H1 (cell line): ENCODE results near the gene OLFML2A. TPM values are rescaled to one million over a fixed set of nuclear protein-coding genes. Genes with fewer than 3 reads are reported as not detected.

Experiments used
- CTCF ChIA-PET: fragments of 300-600 bp; sonication (Branson Sonifier 250); formaldehyde crosslinking; loops from one replicate; lab custom pipeline; 2021; ENCODE audit not compliant: partially characterized antibody; lab: Charles Lee
- POLR2A ChIA-PET: fragments of 300-600 bp; sonication (Branson Sonifier 250); formaldehyde crosslinking; loops from one replicate; lab custom pipeline; 2021; ENCODE audit warnings: inconsistent platforms; ENCODE audit not compliant: partially characterized antibody; lab: Charles Lee
- DNase-seq, 2 experiments: peaks; one replicate each; pipeline versions ENCODE4 v3.0.0 to v3.0.0-alpha.2; 2010 to 2022; ENCODE audit warnings: low spot score in 2 of 2, low read depth in 1 of 2, mixed read lengths in 1 of 2
- FAIRE-seq: peaks from 2 replicates; lab custom pipeline; 2011; peaks lifted over from hg19 to GRCh38; lab: Jason Lieb, UNC
- H2AFZ ChIP-seq: 2 replicates; pipeline ENCODE4 v1.8.1; 2012; ENCODE audit warnings: low read length, inconsistent platforms
- H2AK5ac ChIP-seq: 2 replicates; pipeline ENCODE4 v1.6.1; 2013; ENCODE audit warnings: low read depth, low read length
- H2BK120ac ChIP-seq: replicated peaks from 2 replicates; pipeline ENCODE3; 2013; ENCODE audit warnings: low read depth, low read length, inconsistent platforms
- H2BK12ac ChIP-seq: 2 replicates; pipeline ENCODE4 v1.6.1; 2013; ENCODE audit warnings: low read depth, low read length
- H2BK15ac ChIP-seq: 2 replicates; pipeline ENCODE4 v1.6.1; 2013; ENCODE audit warnings: low read length
- H2BK20ac ChIP-seq: 2 replicates; pipeline ENCODE4 v1.6.1; 2013; ENCODE audit warnings: low read length
- H2BK5ac ChIP-seq: 2 replicates; pipeline ENCODE4 v1.6.1; 2013; ENCODE audit warnings: low read depth, low read length
- H3K14ac ChIP-seq: 2 replicates; pipeline ENCODE4 v1.6.1; 2013; ENCODE audit warnings: inconsistent platforms; ENCODE audit not compliant: insufficient read length
- H3K18ac ChIP-seq: 2 replicates; pipeline ENCODE4 v1.6.1; 2013; ENCODE audit warnings: low read length; ENCODE audit errors: extremely low read depth
- H3K23ac ChIP-seq: 2 replicates; pipeline ENCODE4 v1.6.1; 2013; ENCODE audit warnings: inconsistent platforms; ENCODE audit not compliant: insufficient read length
- H3K23me2 ChIP-seq: 2 replicates; pipeline ENCODE4 v1.6.1; 2013; ENCODE audit warnings: low read depth, low read length
- H3K27ac ChIP-seq: 2 replicates; pipeline ENCODE4 v1.6.1; 2011; ENCODE audit warnings: low read depth, low read length, inconsistent platforms
- H3K27me3 ChIP-seq, 4 experiments: replicated peaks in 1 of 4; 1 replicate in 1 of 4; 2 replicates in 3 of 4; pipeline versions ENCODE4 v1.6.1 to v1.8.1; 2011 to 2013; ENCODE audit warnings: low read length in 3 of 4, mild to moderate bottlenecking in 3 of 4, inconsistent platforms in 2 of 4, mixed read lengths in 2 of 4, moderate library complexity in 1 of 4; ENCODE audit not compliant: control insufficient read depth in 3 of 4, insufficient read depth in 3 of 4; ENCODE audit errors: extremely low read depth in 1 of 4
- H3K36me3 ChIP-seq, 4 experiments: 2 replicates each; pipeline versions ENCODE4 v1.6.1 to v1.8.1; 2011 to 2013; ENCODE audit warnings: mild to moderate bottlenecking in 4 of 4, low read length in 3 of 4, moderate library complexity in 2 of 4, control low read depth in 1 of 4, inconsistent platforms in 1 of 4; ENCODE audit not compliant: insufficient read depth in 4 of 4, control insufficient read depth in 2 of 4
- H3K4ac ChIP-seq: replicated peaks from 2 replicates; pipeline ENCODE3; 2013; ENCODE audit warnings: low read length, low read depth, mixed read lengths, inconsistent platforms; ENCODE audit not compliant: insufficient read length
- H3K4me1 ChIP-seq, 4 experiments: replicated peaks in 1 of 4; 1 replicate in 1 of 4; 2 replicates in 3 of 4; pipeline versions ENCODE4 v1.6.1 to v1.8.1; 2011 to 2013; ENCODE audit warnings: low read length in 3 of 4, inconsistent platforms in 2 of 4, mixed read lengths in 1 of 4; ENCODE audit not compliant: insufficient read depth in 4 of 4, control insufficient read depth in 3 of 4
- H3K4me2 ChIP-seq, 2 experiments: 2 replicates each; pipeline versions ENCODE4 v1.6.1 to v1.8.1; 2011 to 2013; ENCODE audit warnings: low read depth in 2 of 2, low read length in 2 of 2, control low read depth in 1 of 2, inconsistent platforms in 1 of 2, mild to moderate bottlenecking in 1 of 2; ENCODE audit not compliant: insufficient read depth in 1 of 2
- H3K4me3 ChIP-seq, 4 experiments: fragments of 200-600, 300-600 bp in 1 of 4; sonication (generic), shearing (Covaris generic), sonication (Bioruptor Twin) in 1 of 4; 2 replicates each; pipeline versions ENCODE4 v1.5.1 to v1.8.1; 2011 to 2016; ENCODE audit warnings: low read length in 4 of 4, low read depth in 3 of 4, control low read depth in 2 of 4, inconsistent platforms in 2 of 4, mild to moderate bottlenecking in 2 of 4, mixed read lengths in 1 of 4, moderate library complexity in 1 of 4; ENCODE audit not compliant: insufficient read depth in 2 of 4; ENCODE audit errors: extremely low read depth in 1 of 4
- H3K56ac ChIP-seq: replicated peaks from 2 replicates; pipeline ENCODE3; 2013; ENCODE audit warnings: low read depth, mild to moderate bottlenecking, mixed read lengths, low read length, inconsistent platforms; ENCODE audit not compliant: insufficient read length
- H3K79me1 ChIP-seq: 2 replicates; pipeline ENCODE4 v1.6.1; 2013; ENCODE audit warnings: low read depth, low read length, control low read depth
- H3K79me2 ChIP-seq, 2 experiments: 2 replicates each; pipeline versions ENCODE4 v1.6.1 to v1.8.1; 2012 to 2013; ENCODE audit warnings: low read length in 2 of 2, mild to moderate bottlenecking in 2 of 2, inconsistent platforms in 1 of 2; ENCODE audit not compliant: insufficient read depth in 2 of 2, control insufficient read depth in 1 of 2
- H3K9ac ChIP-seq, 4 experiments: replicated peaks in 1 of 4; 1 replicate in 1 of 4; 2 replicates in 3 of 4; pipeline versions ENCODE4 v1.6.1 to v1.8.1; 2011 to 2013; ENCODE audit warnings: low read depth in 3 of 4, low read length in 3 of 4, control low read depth in 2 of 4, mild to moderate bottlenecking in 2 of 4, moderate library complexity in 2 of 4, inconsistent platforms in 1 of 4; ENCODE audit errors: extremely low read depth in 1 of 4
- H3K9me3 ChIP-seq, 2 experiments: 2 replicates each; pipeline versions ENCODE4 v1.6.1 to v1.8.1; 2012 to 2013; ENCODE audit warnings: mild to moderate bottlenecking in 2 of 2, moderate library complexity in 2 of 2, control low read depth in 1 of 2, inconsistent platforms in 1 of 2, low read depth in 1 of 2, low read length in 1 of 2, mixed read lengths in 1 of 2; ENCODE audit not compliant: insufficient read depth in 2 of 2
- H4K20me1 ChIP-seq, 2 experiments: replicated peaks in 1 of 2; 2 replicates each; pipeline versions ENCODE3 to v1.8.1; 2011 to 2013; ENCODE audit warnings: inconsistent platforms in 2 of 2, low read length in 2 of 2, mild to moderate bottlenecking in 1 of 2; ENCODE audit not compliant: insufficient read depth in 2 of 2, control insufficient read depth in 1 of 2
- H4K5ac ChIP-seq: 2 replicates; pipeline ENCODE4 v1.6.1; 2013; ENCODE audit warnings: low read length, low read depth, mixed read lengths, inconsistent platforms; ENCODE audit not compliant: insufficient read length
- H4K8ac ChIP-seq: 2 replicates; pipeline ENCODE4 v1.8.0; 2013; ENCODE audit warnings: mild to moderate bottlenecking, moderate library complexity, low read length, inconsistent platforms; ENCODE audit not compliant: insufficient read depth; ENCODE audit errors: extremely low read depth
- H4K91ac ChIP-seq: replicated peaks from 2 replicates; pipeline ENCODE3; 2013; ENCODE audit warnings: low read length, mixed read lengths, inconsistent platforms; ENCODE audit not compliant: insufficient read length
- ASH2L ChIP-seq: fragments of 200-600, 300-600 bp; sonication (generic); IDR thresholded peaks from one replicate; pipeline ENCODE4 v1.7.1; 2017; ENCODE audit warnings: low read length
- BACH1 ChIP-seq: IDR thresholded peaks from 2 replicates; pipeline ENCODE4 v1.6.1; 2012; ENCODE audit warnings: low read length, improper control_type of control experiment
- CEBPB ChIP-seq: IDR thresholded peaks from 2 replicates; pipeline ENCODE4 v1.6.1; 2012; ENCODE audit warnings: low read depth, low read length
- EGR1 ChIP-seq: IDR thresholded peaks from 2 replicates; pipeline ENCODE4 v1.6.1; 2011; ENCODE audit warnings: low read depth, low read length, borderline replicate concordance
- EP300 ChIP-seq, 2 experiments: IDR thresholded peaks; 1 replicate in 1 of 2; 2 replicates in 1 of 2; pipeline ENCODE4 v1.6.1; 2011 to 2012; ENCODE audit warnings: low read depth in 2 of 2, low read length in 2 of 2, mild to moderate bottlenecking in 2 of 2, borderline replicate concordance in 1 of 2, inconsistent platforms in 1 of 2, moderate library complexity in 1 of 2
- SAP30 ChIP-seq: fragments of 300-600 bp; sonication (generic); IDR thresholded peaks from 2 replicates; pipeline ENCODE4 v1.7.1; 2012; ENCODE audit warnings: low read length, moderate library complexity, mild to moderate bottlenecking, inconsistent platforms; ENCODE audit not compliant: insufficient read depth, insufficient replicate concordance
- TEAD4 ChIP-seq: IDR thresholded peaks from 2 replicates; pipeline ENCODE4 v1.6.1; 2012; ENCODE audit warnings: low read depth, low read length, inconsistent platforms, mixed read lengths
- WGBS, 2 experiments: shearing (Covaris generic) in 1 of 2; methylation state at CpG; one replicate each; pipeline versions ENCODE4 v1.1.6 to v1.1.7; 2013 to 2015; ENCODE audit warnings: low lambda C conversion rate in 2 of 2, mixed read lengths in 2 of 2, inconsistent platforms in 1 of 2, low coverage in 1 of 2, missing lambda C conversion rate in 1 of 2; ENCODE audit not compliant: insufficient replicate concordance in 2 of 2, insufficient coverage in 1 of 2, insufficient read length in 1 of 2; ENCODE audit errors: extremely low coverage in 1 of 2, missing lambda C conversion rate in 1 of 2; 5-methylcytosine and 5-hydroxymethylcytosine counted together
- polyA plus RNA-seq, 7 experiments: library from polyadenylated mRNA; depleted of rRNA in 3 of 7; stranded (reverse) in 5 of 7; unstranded in 2 of 7; fragments of >200 nt in 5 of 7; fragments of 200-250 nt in 2 of 7; gene quantifications; 1 replicate in 5 of 7; 2 replicates in 1 of 7; 4 replicates in 1 of 7; pipeline versions ENCODE4 v1.2.1 to v1.2.3, GENCODE V29; 2011 to 2013; ENCODE audit warnings: missing spikeins in 2 of 7, mixed read lengths in 2 of 7
- total RNA-seq: library from RNA; stranded (reverse); fragmentation: NEBNext Ultra II Directional; extraction: Animal tissue kit (Norgen Biotek cat#: 25700); gene quantifications from 2 replicates; pipeline ENCODE4 v1.2.1, GENCODE V29; 2021

Gene OLFML2A
- total and polyA plus RNA-seq, 2 of the 8 experiments (the other 6 are each of a cell fraction or from before 2014, with no cell fraction given) = 7.8 to 11.5 TPM

DNA sequence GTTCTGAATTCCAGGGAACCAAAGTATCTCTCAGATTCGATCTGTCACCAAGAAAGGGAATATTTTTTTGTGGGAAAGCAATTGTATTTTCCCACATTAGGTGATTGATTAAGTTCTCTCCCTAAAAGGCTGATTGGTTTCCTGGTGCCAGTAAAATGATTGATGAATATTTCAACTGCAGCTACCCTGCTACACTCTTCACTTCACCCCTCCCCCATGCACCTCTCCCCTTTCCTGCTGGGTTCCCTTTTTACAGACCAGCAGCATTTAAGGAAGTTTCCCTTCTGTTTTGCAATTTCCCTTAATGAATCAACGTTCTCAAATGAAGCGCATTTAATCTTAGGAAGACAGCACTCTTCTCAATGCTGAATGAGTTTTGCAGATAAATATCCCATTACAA is 18.9 kb upstream of the OLFML2A start:
- TF ChIP-seq EGR1 (0 out of 2 replicates have a peak, but pooled peaks have one; percentile 39), CEBPB (peak; percentile 38; the same call in 1 of the 2 replicates), TEAD4 (no peak), SAP30 (no peak), ASH2L (peak; percentile 60), EP300 (IDR thresholded peaks at IDR 0.05; ENCODE audit: borderline replicate concordance in 1 of 2, low read depth in 2 of 2, low read length in 2 of 2) (peak in 1 of 2 experiments; percentile 51; a peak in 1 of 3 replicates), BACH1 (no peak)
- Histone ChIP-seq H3K23ac (no peak overlapping the region), H3K9me3 (no peaks in the 10 kb centered on the region), H3K14ac (no peak overlapping the region), H3K27me3 (no peaks in the 10 kb centered on the region), H3K4me1 (peaks cover 15 to 55% (median 29%) of the 10 kb centered on the region in 4 experiments), H2BK120ac (peak overlapping the region; percentile 91), H3K27ac (peak overlapping the region; percentile 46; the same call in 1 of the 2 replicates), H3K36me3 (no peaks in the 10 kb centered on the region), H3K18ac (no peak overlapping the region; the same call in 1 of the 2 replicates), H3K23me2 (0 out of 2 replicates have a peak, but pooled peaks cover 3% of the 10 kb centered on the region), H2BK15ac (no peak overlapping the region), H3K79me2 (peaks cover 0 to 84% of the 10 kb centered on the region in 2 experiments; a peak in 3 of 4 replicates), H2BK5ac (peak overlapping the region; percentile 50; the same call in 1 of the 2 replicates), H2AK5ac (no peak overlapping the region), H3K4me3 (peak overlapping the region; percentile 22 to 56 (median 24); a peak in 6 of 8 replicates), H3K9ac (peak overlapping the region in 1 of 4 experiments; percentile 20; a peak in 1 of 7 replicates), H4K8ac (no peak overlapping the region), H2BK20ac (no peak overlapping the region), H3K79me1 (no peaks in the 10 kb centered on the region), H2AFZ (no peak overlapping the region), H3K56ac (no peak overlapping the region), H4K5ac (no peak overlapping the region), H4K20me1 (no peaks in the 10 kb centered on the region), H2BK12ac (no peak overlapping the region), H3K4ac (peak overlapping the region; percentile 57), H3K4me2 (peak overlapping the region; percentile 61 to 76), H4K91ac (no peak overlapping the region)
- WGBS, 2 experiments = 3% methylated on average over 3 of the region's 3 CpGs; no CpG with 5 or more reads in 1 of the 2 experiments
- ChIA-PET CTCF (interaction anchor here (1.0 to 5.5 kb wide), 7 partner anchors 7 to 162 kb away, joined by 3 to 31 read pairs (median 9); partner anchors contain the start of gene WDR38), POLR2A (interaction anchor here (0.9 to 5.5 kb wide), 6 partner anchors 9 to 162 kb away, joined by 3 to 50 read pairs (median 4); partner anchors contain the start of gene NR6A1)
- DNase-seq = no peak
- FAIRE-seq = peak; percentile 72
